HG02763 (cell line): ENCODE measurements around the gene SLC12A8.

Experiments
- ATAC-seq: cut with Tn5 transposase; IDR thresholded peaks from one replicate; pipeline ENCODE4 v1.9.1; 2021; ENCODE audit warnings: mild to moderate bottlenecking, moderate library complexity; ENCODE audit not compliant: unreplicated experiment

SLC12A8 gene

DNA sequence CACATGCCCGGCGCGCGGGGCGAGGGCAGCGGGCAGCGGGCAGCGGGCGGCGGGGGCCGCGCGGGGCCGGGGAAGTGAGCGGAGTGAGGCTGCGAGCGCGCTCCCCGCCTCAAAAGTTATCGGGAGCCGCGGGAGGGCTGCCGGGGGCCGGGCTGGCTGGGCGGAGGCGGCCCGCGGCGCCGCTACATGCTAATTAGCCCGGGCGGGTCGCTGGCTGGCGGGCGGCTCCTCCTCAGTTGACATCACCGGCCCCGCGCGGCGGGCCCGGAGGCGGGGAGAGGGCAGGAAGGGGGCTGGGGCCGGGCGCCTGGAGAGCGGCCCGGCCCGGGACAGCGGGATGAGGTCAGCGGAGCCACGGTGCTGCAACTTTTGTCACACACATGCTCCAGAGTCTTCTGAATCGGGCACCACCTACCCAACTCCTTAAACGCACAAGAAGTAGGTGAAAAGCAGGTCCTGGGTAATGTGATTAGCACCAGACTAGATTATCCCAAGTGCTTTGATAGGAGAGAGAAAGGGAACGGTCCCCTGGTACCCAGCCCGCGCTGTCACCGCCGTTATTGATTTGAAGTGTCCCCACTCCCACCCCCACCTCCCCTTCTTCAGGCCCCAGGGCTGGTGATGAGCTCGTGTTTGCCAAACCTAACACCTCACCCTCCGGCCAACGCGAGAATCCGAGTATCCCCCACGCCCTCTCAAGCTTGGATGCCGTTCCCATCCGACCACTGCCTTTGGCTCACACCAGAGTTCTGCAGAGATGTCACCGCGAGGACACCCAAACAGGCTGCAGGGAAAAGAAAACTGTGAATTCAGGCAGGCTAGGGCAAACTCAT lies 156.4 kb downstream of the SLC12A8 start, which contains the start of gene HEG1:
Gene HEG1 (minus strand): TSS at position 85 of the 833 bp plus-strand sequence. CDS start 107 bp downstream, outside the sequence.
- peak; percentile 60 for ATAC-seq

DNA sequence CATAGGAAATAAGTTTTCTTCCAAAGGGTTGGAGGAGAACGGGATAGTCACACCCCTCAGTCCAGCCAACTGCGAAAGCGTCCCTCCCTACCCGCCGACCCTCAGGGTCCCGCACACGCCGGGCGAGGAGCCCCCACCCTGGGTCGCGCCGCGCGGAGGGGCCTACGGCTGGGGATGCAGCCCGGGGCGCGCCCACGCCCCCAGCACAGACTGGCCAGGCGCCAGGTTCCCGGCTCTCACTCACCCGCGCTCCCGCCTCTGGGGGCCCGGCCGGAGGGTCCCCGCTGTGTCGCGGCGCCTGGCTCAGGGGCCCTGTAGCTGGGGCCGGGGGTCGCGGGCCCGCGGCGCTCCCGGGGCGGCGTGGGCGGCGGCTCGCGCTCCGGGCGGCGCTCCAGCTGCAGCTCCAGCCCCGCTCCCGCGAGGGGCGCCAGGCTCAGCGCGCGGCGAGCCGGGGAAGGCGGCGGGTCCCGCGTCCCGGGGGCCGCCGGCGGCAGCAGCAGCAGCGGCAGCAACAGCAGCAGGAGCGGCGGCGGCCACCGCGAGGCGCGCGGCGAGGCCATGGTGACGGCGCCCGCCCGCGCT lies 157.1 kb downstream of the SLC12A8 start:
- ATAC-seq = peak; percentile 21

DNA sequence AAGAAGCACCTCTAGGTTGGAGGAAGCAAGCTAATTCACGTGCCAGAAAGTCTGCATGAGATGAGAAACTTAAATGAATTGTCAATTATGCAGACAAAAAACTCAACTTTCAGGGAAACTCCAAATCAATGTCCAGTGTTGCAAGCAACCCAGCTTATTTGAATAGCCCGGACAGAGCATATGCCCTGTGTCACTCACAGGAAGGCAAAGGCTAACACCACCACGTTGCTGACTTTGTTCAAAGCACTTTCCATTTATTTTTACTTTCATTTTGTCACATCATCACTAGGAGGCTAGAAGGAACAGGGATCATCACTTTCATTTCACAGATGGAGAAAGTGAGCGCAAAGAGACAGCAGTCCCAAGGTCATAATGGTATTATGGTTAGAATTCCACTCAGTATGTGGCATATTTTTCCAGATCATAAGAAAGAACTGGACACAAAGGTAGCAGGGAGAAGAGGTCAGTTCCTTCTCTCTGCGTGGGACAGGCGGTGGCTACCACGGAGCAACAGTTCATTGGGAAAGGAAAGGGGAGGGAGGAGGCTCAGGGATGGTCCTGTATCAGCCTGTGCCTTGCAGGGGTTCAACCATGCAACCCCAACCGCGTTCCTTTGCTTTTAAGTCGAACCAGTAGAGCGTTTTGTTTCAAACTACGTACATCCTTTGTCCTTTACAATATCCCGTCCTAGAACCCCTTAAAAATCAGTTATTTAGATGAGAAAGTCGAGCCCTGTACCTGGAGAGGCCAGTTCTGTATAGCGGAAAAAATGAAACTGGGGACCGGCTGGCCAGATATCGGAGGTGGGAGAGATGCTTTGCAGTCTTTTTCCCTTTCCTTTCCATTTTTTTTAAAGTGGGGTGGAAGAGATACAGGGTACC lies 157.9 kb downstream of the SLC12A8 start:
- ATAC-seq = peak; percentile 37

DNA sequence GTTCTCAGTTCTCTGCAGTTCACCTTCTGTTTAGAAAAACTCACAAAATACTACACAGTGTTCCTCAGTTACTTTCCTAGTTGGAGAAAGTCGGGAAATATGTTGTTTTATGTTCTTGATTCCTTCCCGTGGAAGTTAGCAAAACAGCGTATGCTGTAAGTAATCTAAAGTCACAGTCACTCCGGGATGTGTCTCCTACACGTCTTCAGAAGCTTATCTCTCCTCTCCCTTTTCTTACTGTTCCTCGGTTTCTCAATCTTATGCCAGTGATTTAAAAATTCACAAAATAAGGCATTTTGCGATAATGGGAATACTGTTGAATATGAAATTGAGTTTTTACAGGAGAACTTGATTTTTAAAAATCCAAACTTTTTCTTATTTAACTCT lies 158.5 kb downstream of the SLC12A8 start:
- no peak for ATAC-seq

DNA sequence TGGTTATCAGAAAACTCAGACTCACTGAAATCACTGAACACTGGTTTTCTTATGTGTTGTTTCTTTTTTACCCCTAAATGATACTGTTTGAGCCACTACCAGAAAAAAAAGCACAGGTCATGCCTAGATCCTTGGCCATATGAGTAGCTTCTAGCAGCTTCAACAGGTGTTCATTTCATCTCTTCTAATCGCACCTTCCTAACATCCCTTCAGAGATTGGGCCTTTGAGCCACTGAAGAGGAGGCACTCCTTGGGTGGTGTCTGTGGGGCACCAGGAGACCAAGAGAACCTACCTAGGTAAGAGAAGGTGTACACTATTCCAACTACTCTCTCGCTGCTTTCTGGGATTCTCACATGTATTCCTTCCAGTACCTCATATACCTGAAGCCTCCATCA lies 159.2 kb downstream of the SLC12A8 start:
- ATAC-seq = no peak

DNA sequence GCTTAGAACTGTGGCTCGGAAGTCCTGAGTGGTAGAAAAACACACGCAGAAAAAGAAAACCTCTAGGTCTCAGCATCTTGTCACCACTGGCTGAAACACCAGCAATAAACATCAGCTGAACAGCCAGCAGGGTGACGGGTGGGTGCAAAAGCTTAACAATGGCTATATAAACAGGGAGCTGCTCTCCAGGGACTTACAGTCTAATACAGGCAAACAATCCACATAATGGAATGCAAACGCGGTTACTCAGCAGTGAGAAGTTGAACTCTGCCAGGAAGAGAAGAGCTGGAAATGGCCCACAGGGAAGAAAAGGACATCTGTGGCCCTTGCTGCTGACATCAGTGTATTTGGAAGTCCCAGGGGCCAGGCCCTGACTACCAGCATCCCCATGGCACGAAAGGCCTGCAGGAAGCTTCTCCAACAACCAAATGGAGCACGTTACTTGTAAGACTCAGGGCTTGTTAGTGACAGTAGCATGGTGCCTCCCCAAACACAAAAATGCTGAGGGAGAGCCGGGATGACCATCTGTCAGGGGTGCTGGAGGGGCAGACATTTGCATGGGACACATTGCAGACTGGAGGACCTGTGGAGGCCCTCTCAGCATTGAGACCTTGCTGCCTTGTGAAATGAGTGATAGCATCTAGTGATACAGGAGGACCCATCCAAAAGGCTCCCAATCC lies 159.8 kb downstream of the SLC12A8 start:
- no peak for ATAC-seq

DNA sequence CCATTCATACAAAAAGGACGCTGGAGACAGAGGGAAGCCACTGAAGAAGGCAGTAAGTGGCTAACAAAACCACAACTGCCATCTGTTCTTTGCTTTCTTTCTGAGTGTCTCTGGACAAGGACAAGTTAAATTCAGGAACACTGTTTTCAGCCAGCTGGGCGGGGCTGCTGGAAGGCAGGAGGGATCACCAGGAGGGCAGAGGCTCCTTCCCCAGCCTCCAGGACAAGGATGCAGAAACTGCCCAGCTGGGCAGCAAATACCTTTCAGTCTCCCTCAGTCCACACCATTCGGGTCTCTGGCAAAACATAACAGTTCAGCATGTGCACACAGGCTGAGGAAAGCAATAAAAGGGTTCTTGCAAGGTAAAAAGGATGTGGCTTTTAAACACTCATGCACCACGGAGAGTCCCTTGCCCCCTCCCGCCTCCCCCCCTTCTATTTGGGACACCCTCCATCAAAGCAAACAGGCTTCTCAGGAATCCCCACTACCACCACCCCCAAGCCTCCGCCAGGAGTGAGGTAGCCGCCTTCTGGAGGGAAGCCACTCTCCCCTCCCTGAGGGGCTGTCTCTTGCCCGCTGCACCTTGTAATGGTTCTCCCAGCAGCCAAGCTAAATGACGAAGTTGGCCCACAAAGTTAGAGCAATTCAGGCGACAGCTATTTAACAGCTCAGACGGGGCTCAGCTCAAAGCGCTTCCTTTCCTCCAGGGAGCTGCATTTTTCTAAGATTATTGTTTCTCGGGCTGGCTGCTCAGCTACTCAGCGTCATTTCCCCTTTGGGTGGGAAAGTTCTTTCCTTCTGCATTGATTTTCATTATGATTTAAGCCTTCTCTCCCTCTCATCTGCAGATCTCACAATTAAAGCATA lies 160.6 kb downstream of the SLC12A8 start:
- no peak for ATAC-seq

DNA sequence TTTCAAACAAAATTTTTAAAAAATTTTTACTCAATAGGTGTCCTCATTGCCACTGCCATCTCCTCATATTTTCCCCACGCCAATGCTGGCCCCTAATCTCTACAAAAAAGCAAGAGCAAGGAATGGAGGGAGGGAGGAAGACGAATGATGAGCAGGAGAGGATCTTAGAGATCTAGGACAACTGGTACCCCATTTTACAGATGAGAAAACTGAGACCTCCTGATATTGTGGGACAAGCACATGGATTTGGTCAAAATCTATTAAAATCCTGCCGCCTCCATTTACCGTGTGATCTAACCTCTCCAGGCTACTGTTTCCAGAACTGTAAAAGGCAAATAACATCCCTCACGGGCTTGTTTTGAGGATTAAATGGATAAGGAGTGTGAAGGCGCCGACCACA lies 161.3 kb downstream of the SLC12A8 start:
- no peak for ATAC-seq

DNA sequence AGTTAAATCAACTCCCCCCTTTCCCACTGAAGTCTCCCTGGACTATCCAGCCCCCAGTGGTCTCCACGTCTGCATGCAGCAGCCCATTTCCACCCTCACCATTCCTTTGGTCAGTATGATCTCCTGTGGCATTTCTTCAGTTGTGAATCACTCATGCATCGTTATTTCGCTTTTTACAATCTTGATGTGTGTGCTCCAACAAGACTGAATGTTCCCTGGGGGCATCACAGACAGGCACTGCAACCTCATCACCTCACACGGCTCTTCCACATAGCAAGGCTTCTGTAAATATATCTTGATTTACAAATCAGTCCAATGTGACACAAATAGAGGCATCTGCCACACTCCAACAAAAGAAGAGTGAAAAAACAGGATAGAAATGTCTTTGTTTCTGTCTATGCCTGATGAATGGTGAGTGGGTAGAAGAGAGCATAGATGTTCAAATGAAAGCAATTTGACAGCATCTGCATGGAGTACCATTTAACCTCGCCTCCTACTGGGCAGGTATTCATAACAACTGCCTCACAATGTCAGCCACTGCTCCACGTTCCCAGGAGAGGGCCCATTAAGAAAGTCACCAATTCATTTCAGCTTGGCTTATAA lies 162.0 kb downstream of the SLC12A8 start:
- no peak for ATAC-seq

DNA sequence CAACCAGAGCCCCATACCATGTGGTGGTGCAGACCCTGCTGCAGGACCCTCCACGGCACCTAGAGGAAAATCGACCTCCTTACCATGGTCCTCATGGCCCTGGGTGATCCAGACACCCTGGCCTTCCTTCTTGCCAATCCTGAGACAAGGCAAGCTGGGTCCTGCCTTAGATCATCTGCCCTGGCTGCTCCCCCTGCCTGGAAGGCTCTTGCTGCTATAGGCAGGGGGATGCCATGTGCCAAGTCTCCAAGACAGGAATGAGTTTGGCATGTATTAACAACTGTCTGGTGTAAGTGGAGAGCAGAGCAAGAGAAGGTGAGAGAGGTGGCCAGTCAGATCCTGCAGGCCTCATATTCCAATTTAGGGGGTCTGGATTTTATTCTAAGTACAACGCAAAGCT lies 164.3 kb downstream of the SLC12A8 start:
- ATAC-seq = no peak

DNA sequence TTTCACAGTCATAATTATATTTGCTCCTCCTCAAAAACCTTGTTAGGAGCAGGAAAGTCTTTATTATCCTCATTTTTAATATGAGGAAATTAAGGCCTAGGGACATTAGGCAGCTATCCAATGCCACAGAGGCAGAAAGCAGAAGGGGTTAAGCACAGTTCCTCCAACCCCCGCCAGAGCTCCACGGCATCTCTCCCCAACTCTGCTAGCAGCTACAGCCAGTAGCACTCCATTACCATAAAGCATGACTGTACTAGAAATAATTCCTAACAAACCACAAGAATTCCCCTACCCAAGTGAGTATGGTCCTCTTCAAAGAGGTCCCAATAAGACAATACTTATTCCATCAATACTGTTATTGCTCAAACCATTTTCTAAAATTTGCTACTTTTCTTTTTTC lies 166.6 kb downstream of the SLC12A8 start:
- no peak for ATAC-seq

DNA sequence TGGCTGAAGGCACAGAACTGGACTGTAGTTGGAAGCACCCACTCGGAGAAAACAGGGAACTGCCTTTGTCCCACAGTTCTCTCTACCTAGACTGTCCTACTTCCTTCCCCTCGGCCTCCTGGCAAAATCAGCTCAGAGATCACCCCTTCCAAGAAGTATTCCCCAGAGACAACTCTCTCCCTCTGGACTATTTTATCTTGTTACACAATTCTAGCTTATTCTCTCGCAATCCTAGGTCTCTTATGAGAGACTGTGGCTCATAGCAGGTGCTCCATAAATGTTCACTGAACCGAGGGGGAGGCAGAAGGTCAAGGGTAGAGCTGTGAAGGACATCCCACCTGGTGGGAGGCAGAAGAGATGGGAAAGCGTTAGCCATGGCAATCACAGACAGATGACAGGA lies 167.4 kb downstream of the SLC12A8 start:
- no peak for ATAC-seq

DNA sequence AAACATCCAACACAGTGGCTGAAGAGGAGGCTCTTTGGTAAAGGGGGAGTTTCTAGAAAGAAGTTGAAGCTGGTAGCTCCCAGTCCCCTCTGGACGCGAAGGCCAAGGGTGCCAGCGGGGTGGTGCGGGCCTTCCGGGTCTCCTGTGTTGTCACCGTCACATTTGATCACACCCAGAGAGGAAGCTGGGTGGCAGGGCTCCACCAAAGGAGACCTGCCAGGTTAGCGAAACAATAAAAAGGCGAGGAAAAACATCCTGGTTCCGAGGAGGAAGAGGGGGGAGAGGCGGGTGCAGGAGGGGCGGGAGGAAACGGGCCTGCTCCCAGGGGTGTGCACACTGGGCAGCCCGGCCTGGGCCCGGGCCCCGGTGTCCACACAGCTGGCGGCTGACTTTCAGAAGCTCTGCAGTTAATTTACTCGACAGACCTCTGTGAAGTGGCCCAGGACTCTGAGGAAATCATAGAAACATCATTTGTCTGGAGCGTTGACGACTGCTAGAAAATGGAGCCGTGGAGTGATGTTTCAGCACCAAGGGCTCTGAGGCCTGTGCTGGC lies 168.9 kb downstream of the SLC12A8 start:
- no peak for ATAC-seq

DNA sequence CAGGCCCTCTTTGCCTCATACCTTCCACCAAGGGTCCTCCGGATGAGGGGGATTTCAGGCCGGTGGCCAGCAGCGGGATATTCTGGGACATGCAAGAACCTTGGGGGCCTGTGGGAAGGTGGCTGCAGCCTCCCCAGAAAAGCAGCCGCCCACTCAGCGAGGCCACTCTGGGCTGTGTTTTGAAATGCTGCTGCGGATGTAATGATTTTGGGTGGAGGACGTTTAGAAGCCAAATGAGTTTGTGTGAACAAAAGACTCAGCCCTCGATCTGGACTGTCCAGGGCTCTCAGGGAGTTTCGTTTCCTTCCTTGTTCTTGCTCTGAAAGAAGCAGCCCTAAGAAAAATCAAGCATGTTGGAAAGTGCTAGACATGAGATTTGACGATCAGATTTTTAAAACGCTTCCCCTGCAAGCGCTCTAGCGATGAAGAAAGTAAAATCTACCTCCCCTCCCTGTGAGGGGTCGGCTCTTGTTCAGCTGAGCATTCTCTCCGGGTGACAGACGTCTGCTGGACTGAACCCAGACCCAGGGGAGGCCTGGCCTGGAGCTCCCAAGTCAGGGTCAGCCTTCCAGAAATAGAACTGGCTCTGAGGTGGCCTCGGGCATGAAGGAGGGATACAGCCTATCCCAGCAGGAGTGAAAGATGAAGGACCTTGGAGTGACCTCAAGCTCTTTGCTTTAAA lies 169.7 kb downstream of the SLC12A8 start:
- ATAC-seq = no peak

DNA sequence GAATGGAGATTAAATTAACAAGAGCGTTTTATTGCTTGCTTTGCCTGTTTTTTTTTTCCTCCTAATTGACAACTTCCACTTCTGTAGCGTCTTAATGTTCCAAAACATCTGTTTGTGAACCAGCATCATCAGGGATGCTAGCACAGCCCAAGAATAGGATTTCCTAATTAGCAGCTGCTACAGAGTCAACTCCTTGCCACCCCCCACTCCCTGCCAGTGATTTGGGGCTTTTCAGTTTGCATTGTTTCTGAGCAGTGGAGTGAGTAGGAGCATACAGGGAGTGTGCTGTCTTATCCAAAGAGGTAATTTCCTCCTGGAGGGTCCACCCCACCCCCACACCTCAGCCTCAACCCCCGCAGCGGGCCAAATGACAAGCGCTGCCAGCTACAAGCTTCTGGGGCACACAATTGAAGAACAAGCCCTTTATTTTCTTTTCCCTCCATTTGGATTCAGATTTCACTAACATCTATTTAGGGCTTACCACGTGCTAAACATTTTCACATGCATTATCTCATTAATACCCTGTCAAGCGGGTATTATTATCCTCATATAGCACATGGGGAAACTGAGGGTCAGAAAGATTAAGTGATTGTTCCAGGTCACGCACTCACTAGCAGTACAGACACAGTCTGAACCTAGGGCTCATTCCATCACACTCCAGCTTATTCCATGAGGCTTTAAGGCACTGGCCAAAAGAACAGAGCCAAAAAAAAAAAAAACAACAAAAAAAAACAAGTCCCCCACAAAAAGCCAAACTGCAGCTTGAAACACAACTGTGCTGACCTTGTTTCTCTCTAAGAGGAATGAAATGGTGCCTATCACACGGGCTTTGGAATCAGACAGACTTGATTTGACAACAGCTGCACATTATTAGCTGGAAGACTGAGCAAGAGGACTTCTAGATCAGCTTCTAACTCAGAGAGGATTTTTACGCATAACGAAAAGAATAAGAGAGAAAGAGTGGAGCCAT lies 173.1 kb downstream of the SLC12A8 start:
- no peak for ATAC-seq

DNA sequence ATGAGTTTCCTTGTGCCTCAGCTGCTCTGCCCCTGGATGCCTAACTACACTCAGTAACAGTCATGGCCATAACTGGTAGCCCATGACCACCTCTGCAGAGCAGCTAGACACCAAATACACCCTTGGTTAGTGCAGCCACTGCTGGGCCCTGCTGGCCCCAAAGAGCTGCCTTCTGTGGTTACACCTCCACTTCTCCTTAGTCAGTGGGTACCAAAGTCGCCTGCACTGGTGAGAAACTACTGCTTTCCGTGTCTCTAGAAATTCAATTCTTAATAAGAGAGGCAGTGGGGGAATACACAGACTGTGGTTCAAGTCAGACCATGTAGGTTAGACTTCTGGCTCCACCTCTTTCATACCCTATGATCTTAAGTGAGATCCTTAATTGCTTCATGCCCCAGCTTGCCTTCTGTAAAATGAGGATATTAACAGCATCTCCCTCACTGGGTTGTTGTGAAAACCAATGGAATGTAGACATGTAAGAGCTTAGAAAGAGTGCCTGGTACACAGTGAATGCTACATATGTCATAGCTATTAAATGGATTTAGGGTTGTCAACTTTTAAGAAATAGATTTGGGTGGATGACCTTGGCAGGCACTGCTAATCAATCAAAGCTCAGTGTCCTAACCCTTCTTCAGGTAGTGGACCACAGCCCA lies 174.9 kb downstream of the SLC12A8 start:
- no peak for ATAC-seq

DNA sequence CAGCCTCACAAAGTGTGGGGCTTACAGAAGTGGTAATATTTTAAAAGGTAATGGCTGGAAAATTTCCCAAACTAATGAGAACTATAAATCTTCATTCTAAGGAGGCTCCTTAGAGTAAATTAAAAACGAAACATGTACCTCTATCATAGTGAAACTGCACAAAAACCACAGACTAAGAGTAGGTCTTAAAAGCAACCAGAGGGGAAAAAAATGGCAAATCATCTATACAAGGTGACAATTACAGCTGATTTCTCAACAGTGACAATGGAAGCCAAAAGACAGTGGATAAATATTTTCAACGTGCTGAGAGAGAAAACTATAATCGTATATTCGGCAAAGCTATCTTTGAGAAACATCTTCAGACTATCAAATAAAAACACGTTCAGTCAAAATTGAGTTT lies 177.3 kb downstream of the SLC12A8 start:
- peak; percentile 64 for ATAC-seq
